CD4-positive, alpha-beta memory T cell (primary cell): ENCODE data around the gene TFDP2. TPM values are rescaled to one million over a fixed set of nuclear protein-coding genes. Genes with fewer than 3 reads are reported as not detected.
"Not testable (repeated sequence)": the region's sequence is repeated elsewhere in the genome, so short reads cannot be mapped to it uniquely, and the experiment has no call there.

ENCODE experiments used
- CTCF ChIA-PET: fragments of 350-600 bp; sonication (Branson Sonifier 250); formaldehyde crosslinking; loops from one replicate; lab custom pipeline; 2021; ENCODE audit warnings: inconsistent platforms; ENCODE audit not compliant: partially characterized antibody; lab: Charles Lee
- POLR2A ChIA-PET: fragments of 350-600 bp; sonication (Branson Sonifier 250); formaldehyde crosslinking; loops from one replicate; lab custom pipeline; 2021; ENCODE audit not compliant: partially characterized antibody; lab: Charles Lee
- DNase-seq, 5 donors: peaks; one replicate each; pipeline versions ENCODE4 v3.0.0 to v3.0.0-alpha.2; 2020 to 2022; ENCODE audit warnings: mixed read lengths in 1 of 5
- H3K27ac ChIP-seq: one replicate; pipeline ENCODE4 v1.7.0; 2013; ENCODE audit warnings: low read depth, low read length
- H3K27me3 ChIP-seq: 2 replicates; pipeline ENCODE4 v1.7.0; 2013; ENCODE audit warnings: mild to moderate bottlenecking, low read length, moderate library complexity; ENCODE audit not compliant: insufficient read depth
- H3K36me3 ChIP-seq: 2 replicates; pipeline ENCODE4 v1.7.0; 2013; ENCODE audit warnings: mild to moderate bottlenecking, low read length, moderate library complexity; ENCODE audit not compliant: insufficient read depth
- H3K4me1 ChIP-seq: 2 replicates; pipeline ENCODE4 v1.7.0; 2013; ENCODE audit warnings: mild to moderate bottlenecking, low read length, moderate library complexity; ENCODE audit not compliant: insufficient read depth
- H3K4me3 ChIP-seq, 2 donors: one replicate each; pipeline ENCODE4 v1.7.0; 2013; ENCODE audit warnings: low read length in 2 of 2, mild to moderate bottlenecking in 1 of 2
- H3K9me3 ChIP-seq, 2 donors: one replicate each; pipeline ENCODE4 v1.7.0; 2013; ENCODE audit warnings: low read length in 2 of 2, control low read depth in 1 of 2; ENCODE audit not compliant: control insufficient read depth in 1 of 2
- H3K27ac Mint-ChIP-seq, 7 donors: one replicate each; pipeline ENCODE4 v1.8.0; 2020 to 2021; ENCODE audit warnings: mixed read lengths in 7 of 7, mild to moderate bottlenecking in 6 of 7, inconsistent platforms in 3 of 7, moderate library complexity in 3 of 7
- H3K27me3 Mint-ChIP-seq, 2 donors: one replicate each; pipeline ENCODE4 v1.8.0; 2020 to 2021; ENCODE audit warnings: mixed read lengths in 2 of 2
- H3K36me3 Mint-ChIP-seq, 2 donors: one replicate each; pipeline ENCODE4 v1.8.0; 2020 to 2021; ENCODE audit warnings: mixed read lengths in 2 of 2, inconsistent platforms in 1 of 2, mild to moderate bottlenecking in 1 of 2
- H3K4me1 Mint-ChIP-seq, 4 donors: one replicate each; pipeline ENCODE4 v1.8.0; 2020 to 2021; ENCODE audit warnings: mixed read lengths in 4 of 4, mild to moderate bottlenecking in 1 of 4
- H3K4me3 Mint-ChIP-seq, 8 donors: one replicate each; pipeline ENCODE4 v1.8.0; 2020 to 2021; ENCODE audit warnings: mixed read lengths in 8 of 8, mild to moderate bottlenecking in 7 of 8, moderate library complexity in 6 of 8, inconsistent platforms in 3 of 8
- H3K9me3 Mint-ChIP-seq, 8 donors: one replicate each; pipeline ENCODE4 v1.8.0; 2020 to 2021; ENCODE audit warnings: mixed read lengths in 8 of 8, mild to moderate bottlenecking in 5 of 8, inconsistent platforms in 3 of 8, moderate library complexity in 1 of 8
- intact Hi-C: fragments of 100-400 bp; cut with micrococcal nuclease; formaldehyde crosslinking; loops from one replicate; pipeline ENCODE4 v1.15.1; 2023
- polyA plus RNA-seq, 2 donors: library from polyadenylated mRNA; unstranded; fragments of 300-500 nt; fragmentation: Illumina TruSeq; gene quantifications; one replicate each; pipeline ENCODE4 v1.2.3, GENCODE V29; 2021
- total RNA-seq, 2 experiments: library from RNA; stranded (reverse); gene quantifications; one replicate each; pipeline ENCODE4 v1.2.3, GENCODE V29; 2021

Gene TFDP2
- total and polyA plus RNA-seq, 4 experiments from 2014 or later, result 13.6 to 31.5 (median 22.2) TPM

DNA sequence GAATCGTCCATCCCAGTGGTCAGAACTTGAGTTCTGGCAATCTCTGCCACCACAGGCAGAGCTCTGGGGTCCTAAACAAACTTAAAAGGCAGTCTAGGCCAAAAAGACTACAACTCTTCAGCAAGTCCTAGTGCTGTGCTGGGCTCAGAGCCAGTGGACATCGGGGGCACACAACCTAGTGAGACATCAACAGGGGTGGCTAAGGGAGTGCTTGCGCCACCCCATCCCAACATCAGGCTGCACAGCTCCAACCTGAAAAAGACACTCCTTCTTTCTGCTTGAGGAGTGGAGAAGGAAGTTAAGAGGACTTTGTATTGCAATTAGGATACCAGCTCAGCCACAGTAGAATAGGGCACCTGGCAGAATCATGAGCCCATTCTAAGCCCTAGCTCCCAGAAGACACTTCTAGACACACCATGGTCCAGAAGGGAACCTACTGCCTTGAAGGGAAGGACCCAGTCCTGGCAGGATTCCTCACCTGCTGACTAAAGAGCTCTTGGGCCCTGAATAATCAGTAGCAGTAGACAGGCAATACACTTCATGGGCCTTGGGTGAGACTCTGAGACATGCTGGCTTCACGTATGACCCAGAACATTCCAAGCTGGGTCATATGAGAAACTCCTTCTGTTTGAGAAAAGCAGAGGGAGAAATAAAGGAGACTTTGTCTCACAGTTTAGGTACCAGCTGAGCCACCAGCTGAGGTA lies 72.0 kb downstream of the TFDP2 start:
- H3K36me3 ChIP-seq, result no peaks in the 10 kb centered on the region
- H3K27me3 Mint-ChIP-seq, result no peaks in the 10 kb centered on the region
- no peaks in the 10 kb centered on the region for H3K4me1 Mint-ChIP-seq
- no peaks in the 10 kb centered on the region for H3K27me3 ChIP-seq
- no peak overlapping the region for H3K4me3 ChIP-seq
- H3K4me3 Mint-ChIP-seq, result no peak overlapping the region
- peaks cover 0 to 8% (median 2%) of the 10 kb centered on the region in 8 donors for H3K9me3 Mint-ChIP-seq
- ChIA-PET CTCF (no interaction called here), POLR2A (no interaction called here)
- no peak overlapping the region for H3K27ac ChIP-seq
- H3K27ac Mint-ChIP-seq, result no peak overlapping the region
- intact Hi-C loops, result no loop called here
- no peaks in the 10 kb centered on the region for H3K9me3 ChIP-seq
- DNase-seq, result no peak
- H3K4me1 ChIP-seq, result no peaks in the 10 kb centered on the region
- peaks cover 21 to 46% of the 10 kb centered on the region in 2 donors for H3K36me3 Mint-ChIP-seq

DNA sequence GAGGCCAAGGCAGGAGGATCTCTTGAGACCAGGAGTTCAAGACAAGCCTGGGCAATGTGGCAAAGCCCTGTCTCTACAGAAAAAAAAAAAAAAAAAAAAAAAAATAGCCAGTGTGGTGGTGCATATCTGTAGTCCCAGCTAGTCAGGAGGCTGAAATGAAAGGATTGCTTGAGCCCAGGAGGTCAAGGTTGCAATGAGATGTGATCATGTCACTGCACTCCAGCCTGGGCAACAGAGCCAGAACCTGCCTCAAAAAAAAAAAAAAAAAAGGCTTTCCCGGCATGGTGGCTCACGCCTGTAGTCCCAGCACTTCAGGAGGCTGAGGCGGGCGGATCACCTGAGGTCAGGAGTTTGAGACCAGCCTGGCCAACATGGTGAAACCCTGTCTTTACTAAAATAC lies 73.7 kb downstream of the TFDP2 start:
- DNase-seq, H3K36me3 ChIP-seq, H3K27ac Mint-ChIP-seq, H3K4me1 Mint-ChIP-seq, CTCF ChIA-PET, H3K4me3 Mint-ChIP-seq, H3K27ac ChIP-seq, H3K27me3 Mint-ChIP-seq, intact Hi-C loops, H3K9me3 Mint-ChIP-seq, H3K27me3 ChIP-seq, H3K9me3 ChIP-seq, H3K4me3 ChIP-seq, H3K4me1 ChIP-seq, POLR2A ChIA-PET: not testable (repeated sequence)
- H3K36me3 Mint-ChIP-seq, result peaks cover 18 to 37% of the 10 kb centered on the region in 2 donors

DNA sequence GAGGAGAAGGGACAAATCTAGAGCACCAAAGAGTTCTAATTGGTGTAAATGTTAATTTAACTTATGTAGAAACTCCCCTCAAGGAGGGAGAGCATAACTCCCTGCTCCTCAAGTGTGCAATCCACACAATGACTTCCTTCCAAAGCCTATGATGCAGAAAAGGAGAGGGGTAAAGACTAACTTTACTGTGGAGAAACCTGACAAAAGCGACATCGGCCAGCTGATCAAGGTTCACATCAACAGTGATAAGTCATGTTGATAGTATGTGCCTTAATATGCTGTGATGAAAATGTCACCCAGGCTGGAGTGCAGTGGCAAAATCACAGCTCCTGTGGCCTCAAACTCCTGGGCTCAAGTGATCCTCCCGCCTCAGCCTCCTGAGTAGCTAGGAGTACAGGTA lies 76.5 kb downstream of the TFDP2 start:
- Histone ChIP-seq H3K27me3 (no peaks in the 10 kb centered on the region), H3K36me3 (no peaks in the 10 kb centered on the region), H3K27ac (no peak overlapping the region), H3K4me3 (no peak overlapping the region), H3K9me3 (no peaks in the 10 kb centered on the region), H3K4me1 (no peaks in the 10 kb centered on the region)
- intact Hi-C loops, result no loop called here
- Mint-ChIP-seq H3K9me3 (no peaks in the 10 kb centered on the region), H3K4me1 (peaks cover 0 to 1% (median 0%) of the 10 kb centered on the region in 4 donors), H3K27ac (no peak overlapping the region), H3K36me3 (peaks cover 2 to 18% of the 10 kb centered on the region in 2 donors), H3K27me3 (no peaks in the 10 kb centered on the region), H3K4me3 (no peak overlapping the region)
- POLR2A ChIA-PET, result interaction anchor here (0.7 kb wide), 1 partner anchor 43 kb away, joined by 5 read pairs; no protein-coding TSS in a partner anchor
- CTCF ChIA-PET, result no interaction called here
- DNase-seq, result no peak

DNA sequence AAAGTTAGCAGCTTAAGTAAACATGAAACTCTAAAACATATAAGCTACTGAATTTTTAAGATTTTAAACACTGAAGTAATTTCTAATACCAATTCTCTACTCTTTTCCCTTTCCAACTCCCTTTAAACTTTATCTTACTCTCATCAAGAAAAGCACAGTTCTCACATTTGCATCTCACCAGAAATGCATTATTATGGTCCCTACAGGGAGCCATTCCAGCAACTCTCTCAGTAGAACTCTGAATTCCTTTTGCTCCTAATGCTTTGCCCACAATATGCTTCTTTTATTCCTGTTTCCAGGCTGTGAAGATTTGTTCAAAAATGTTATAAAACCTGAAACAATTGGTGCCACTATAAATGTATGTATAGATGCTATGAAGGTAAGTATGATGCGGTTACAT lies 83.4 kb downstream of the TFDP2 start:
- no peaks in the 10 kb centered on the region for H3K27me3 ChIP-seq
- no peaks in the 10 kb centered on the region for H3K4me1 ChIP-seq
- ChIA-PET POLR2A (no interaction called here), CTCF (no interaction called here)
- peaks cover 3 to 13% of the 10 kb centered on the region in 2 donors for H3K36me3 Mint-ChIP-seq
- no peaks in the 10 kb centered on the region for H3K27me3 Mint-ChIP-seq
- H3K27ac ChIP-seq, result no peak overlapping the region
- H3K9me3 ChIP-seq, result no peaks in the 10 kb centered on the region
- H3K36me3 ChIP-seq, result no peaks in the 10 kb centered on the region
- DNase-seq, result no peak
- H3K4me1 Mint-ChIP-seq, result peaks cover 0 to 1% (median 0%) of the 10 kb centered on the region in 4 donors
- no peaks in the 10 kb centered on the region for H3K9me3 Mint-ChIP-seq
- H3K4me3 ChIP-seq, result no peak overlapping the region
- no peak overlapping the region for H3K27ac Mint-ChIP-seq
- H3K4me3 Mint-ChIP-seq, result no peak overlapping the region
- intact Hi-C loops, result no loop called here

DNA sequence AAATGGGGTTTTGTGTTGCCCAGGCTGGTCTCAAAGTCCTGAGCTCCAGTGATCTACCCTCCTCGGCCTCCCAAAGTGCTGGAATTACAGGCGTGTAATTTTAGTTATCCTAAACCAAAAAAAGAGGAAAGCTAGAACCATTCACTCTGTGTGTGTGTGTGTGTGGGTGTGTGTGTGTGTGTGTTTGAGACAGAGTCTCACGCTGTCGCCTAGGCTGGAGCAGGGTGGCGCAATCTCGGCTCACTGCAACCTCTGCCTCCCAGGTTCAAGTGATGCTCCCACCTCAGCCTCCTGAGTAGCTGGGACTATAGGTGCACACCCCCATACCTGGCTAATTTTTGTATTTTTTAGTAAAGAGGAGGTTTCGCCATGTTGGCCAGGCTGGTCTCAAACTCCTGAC lies 84.0 kb downstream of the TFDP2 start:
- H3K9me3 ChIP-seq, result no peaks in the 10 kb centered on the region
- no peak overlapping the region for H3K4me3 ChIP-seq
- peaks cover 3 to 13% of the 10 kb centered on the region in 2 donors for H3K36me3 Mint-ChIP-seq
- POLR2A ChIA-PET, result no interaction called here
- H3K27me3 Mint-ChIP-seq, result no peaks in the 10 kb centered on the region
- intact Hi-C loops, result no loop called here
- no peaks in the 10 kb centered on the region for H3K36me3 ChIP-seq
- no peaks in the 10 kb centered on the region for H3K4me1 ChIP-seq
- no peak overlapping the region for H3K4me3 Mint-ChIP-seq
- DNase-seq, result no peak
- H3K9me3 Mint-ChIP-seq, result no peaks in the 10 kb centered on the region
- no peak overlapping the region for H3K27ac Mint-ChIP-seq
- no peaks in the 10 kb centered on the region for H3K27me3 ChIP-seq
- CTCF ChIA-PET, result no interaction called here
- H3K27ac ChIP-seq, result no peak overlapping the region
- no peaks in the 10 kb centered on the region for H3K4me1 Mint-ChIP-seq

DNA sequence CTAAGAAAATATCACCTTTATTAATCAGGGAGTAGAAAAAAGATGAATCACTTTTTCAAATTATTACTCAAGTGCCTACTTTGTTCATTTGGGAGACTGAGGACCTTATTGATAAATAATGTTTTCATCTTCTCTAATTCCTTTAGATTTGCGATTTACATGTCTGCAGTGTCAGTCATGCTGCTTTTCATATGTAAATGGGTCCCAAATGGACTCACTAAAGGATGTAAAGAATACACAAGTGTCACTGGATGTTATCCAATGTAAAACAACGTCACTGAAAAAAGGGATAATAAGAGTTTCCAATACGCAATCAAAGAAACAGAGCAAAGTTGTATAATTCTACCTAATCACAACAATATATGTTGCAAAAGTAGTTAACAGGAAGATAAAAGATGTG lies 84.9 kb downstream of the TFDP2 start:
- intact Hi-C loops, result no loop called here
- H3K4me1 ChIP-seq, result no peaks in the 10 kb centered on the region
- peak overlapping the region in 1 of 7 donors; percentile 35 for H3K27ac Mint-ChIP-seq

DNA sequence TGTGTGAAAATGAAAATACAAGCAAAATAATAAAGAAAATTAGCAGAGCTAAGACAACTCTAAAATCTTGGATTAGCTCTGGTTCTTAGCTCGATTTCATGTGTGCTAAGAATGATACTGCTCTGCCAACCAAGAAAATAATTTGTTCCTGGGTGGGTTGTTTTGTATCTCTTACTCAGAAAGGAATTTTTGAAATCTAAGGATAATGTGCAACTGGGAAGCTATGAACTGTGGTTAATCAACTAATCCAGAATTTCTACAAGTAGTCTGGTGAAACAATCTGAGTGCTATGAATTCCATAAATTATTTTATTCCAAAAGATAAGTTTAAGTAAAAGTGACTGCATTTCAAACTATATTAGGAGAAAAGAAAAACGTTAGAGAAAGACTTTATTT lies 92.0 kb downstream of the TFDP2 start:
- no peaks in the 10 kb centered on the region for H3K4me1 ChIP-seq
- Mint-ChIP-seq H3K36me3 (peaks cover 3 to 21% of the 10 kb centered on the region in 2 donors), H3K27me3 (no peaks in the 10 kb centered on the region), H3K4me3 (no peak overlapping the region), H3K27ac (no peak overlapping the region), H3K9me3 (peaks cover 0 to 3% (median 0%) of the 10 kb centered on the region in 8 donors), H3K4me1 (peaks cover 0 to 4% (median under 1%) of the 10 kb centered on the region in 4 donors)
- no peak for DNase-seq
- no peaks in the 10 kb centered on the region for H3K36me3 ChIP-seq
- no peak overlapping the region for H3K4me3 ChIP-seq
- ChIA-PET CTCF (no interaction called here), POLR2A (no interaction called here)
- intact Hi-C loops, result no loop called here
- H3K27ac ChIP-seq, result no peak overlapping the region
- H3K9me3 ChIP-seq, result no peaks in the 10 kb centered on the region
- H3K27me3 ChIP-seq, result no peaks in the 10 kb centered on the region

More for the DNA sequence above, 84.9 kb downstream of the TFDP2 start:
- H3K27ac ChIP-seq, result no peak overlapping the region
- no peak overlapping the region for H3K4me3 Mint-ChIP-seq
- H3K27me3 Mint-ChIP-seq, result no peaks in the 10 kb centered on the region
- H3K9me3 ChIP-seq, result no peaks in the 10 kb centered on the region
- POLR2A ChIA-PET, result no interaction called here
- no peaks in the 10 kb centered on the region for H3K27me3 ChIP-seq
- H3K4me1 Mint-ChIP-seq, result no peaks in the 10 kb centered on the region
- CTCF ChIA-PET, result no interaction called here
- peaks cover 3 to 13% of the 10 kb centered on the region in 2 donors for H3K36me3 Mint-ChIP-seq
- DNase-seq, result no peak
- no peaks in the 10 kb centered on the region for H3K9me3 Mint-ChIP-seq
- H3K36me3 ChIP-seq, result no peaks in the 10 kb centered on the region
- no peak overlapping the region for H3K4me3 ChIP-seq
